OCI-LY7 (cell line): ENCODE results near the gene VASP. TPM values are rescaled to one million over a fixed set of nuclear protein-coding genes. Genes with fewer than 3 reads are reported as not detected.

Source experiments
- BruUV-seq: library from RNA; stranded (reverse); fragments of 400-500 nt; replicated peaks from 2 replicates; lab custom pipeline; 2021; lab: Mats Ljungman, UMichigan
- CTCF ChIA-PET: fragments of 300-600 bp; sonication (Branson Sonifier 250); formaldehyde crosslinking; loops from one replicate; lab custom pipeline; 2022; ENCODE audit warnings: antibody characterized with exemption; ENCODE audit not compliant: unreplicated experiment; lab: Charles Lee
- POLR2A ChIA-PET: fragments of 300-600 bp; sonication (Branson Sonifier 250); formaldehyde crosslinking; loops from one replicate; lab custom pipeline; 2022; ENCODE audit warnings: antibody characterized with exemption; lab: Charles Lee
- DNase-seq: peaks from one replicate; pipeline ENCODE4 v3.0.0-alpha.2; 2015; ENCODE audit warnings: low spot score
- H2AFZ ChIP-seq: fragments of 200-600 bp; sonication (generic), shearing (Covaris generic); 2 replicates; pipeline ENCODE4 v1.6.1; 2014; ENCODE audit warnings: mild to moderate bottlenecking, antibody characterized with exemption, low read length, moderate library complexity
- H3K27ac ChIP-seq: fragments of 200-600 bp; sonication (generic); 2 replicates; pipeline ENCODE4 v1.5.1; 2014; ENCODE audit warnings: mixed run types, low read depth, mild to moderate bottlenecking, moderate library complexity, low read length, inconsistent platforms; ENCODE audit not compliant: poor library complexity, severe bottlenecking
- H3K36me3 ChIP-seq: fragments of 200-600 bp; sonication (generic); 2 replicates; pipeline ENCODE4 v1.6.1; 2014; ENCODE audit warnings: mild to moderate bottlenecking, antibody characterized with exemption, low read length, moderate library complexity, mixed read lengths; ENCODE audit not compliant: insufficient read depth
- H3K4me1 ChIP-seq: fragments of 200-600 bp; sonication (generic); 2 replicates; pipeline ENCODE4 v1.5.1; 2014; ENCODE audit warnings: mild to moderate bottlenecking, low read length; ENCODE audit not compliant: insufficient read depth, poor library complexity, severe bottlenecking
- H3K4me2 ChIP-seq: fragments of 200-600 bp; sonication (generic); 2 replicates; pipeline ENCODE4 v1.6.1; 2014; ENCODE audit warnings: mild to moderate bottlenecking, low read length
- H3K4me3 ChIP-seq: fragments of 200-600 bp; sonication (generic); 2 replicates; pipeline ENCODE4 v1.5.1; 2014; ENCODE audit warnings: mild to moderate bottlenecking, low read depth, low read length; ENCODE audit not compliant: poor library complexity, severe bottlenecking
- H3K79me2 ChIP-seq: fragments of 200-600 bp; sonication (generic); 2 replicates; pipeline ENCODE4 v1.6.1; 2016; ENCODE audit warnings: low read depth, mild to moderate bottlenecking, low read length, moderate library complexity, mixed read lengths; ENCODE audit not compliant: insufficient read depth
- H3K9me2 ChIP-seq: fragments of 200-600 bp; sonication (generic); 2 replicates; pipeline ENCODE4 v1.6.1; 2016; ENCODE audit warnings: mild to moderate bottlenecking, low read length, mixed read lengths; ENCODE audit not compliant: insufficient read depth
- H3K9me3 ChIP-seq: fragments of 200-600 bp; sonication (generic); 2 replicates; pipeline ENCODE4 v1.6.1; 2014; ENCODE audit warnings: mild to moderate bottlenecking, mixed run types, low read length, mixed read lengths
- H4K20me1 ChIP-seq: fragments of 200-600 bp; sonication (generic); 2 replicates; pipeline ENCODE4 v1.6.1; 2014; ENCODE audit warnings: mild to moderate bottlenecking, antibody characterized with exemption, low read length, moderate library complexity, mixed read lengths; ENCODE audit not compliant: insufficient read depth
- CTCF ChIP-seq: fragments of 200-600 bp; sonication (generic); conservative IDR thresholded peaks from 2 replicates; pipeline ENCODE4 v1.5.1; 2014; ENCODE audit warnings: mild to moderate bottlenecking, antibody characterized with exemption, low read length, moderate library complexity, mixed read lengths
- EZH2phosphoT487 ChIP-seq: fragments of 200-600 bp; sonication (generic); IDR thresholded peaks from 2 replicates; pipeline ENCODE4 v1.6.1; 2018; ENCODE audit warnings: low read depth, borderline replicate concordance, mild to moderate bottlenecking, mixed run types, antibody characterized with exemption, low read length, moderate library complexity, mixed read lengths
- intact Hi-C: fragments of 100-400 bp; cut with micrococcal nuclease; formaldehyde crosslinking; loops from one replicate; pipeline ENCODE4 v1.10.0; 2022; ENCODE audit not compliant: unreplicated experiment
- total RNA-seq, 2 experiments: library from RNA; depleted of rRNA in 1 of 2; stranded (reverse); fragments of >200 nt in 1 of 2; shearing (Covaris generic) in 1 of 2; gene quantifications; 2 replicates each; pipeline ENCODE4 v1.2.3, GENCODE V29; 2014 to 2022

VASP gene
- total RNA-seq, 2 experiments from 2014 or later: 39.6 to 62.8 TPM

- POLR2A ChIA-PET: interaction anchor here (0.7 kb wide), 1 partner anchor 29 kb away, joined by 3 read pairs; no protein-coding TSS in a partner anchor
- no peak for DNase-seq
- CTCF ChIA-PET: interaction anchor here (1.0 kb wide), 1 partner anchor 36 kb away, joined by 3 read pairs; no protein-coding TSS in a partner anchor
Measured at GRCh38 chr19:45475537-45476291, 31.6 kb upstream of the VASP start.

GRCh38 chr19:45476304-45476703, 31.0 kb upstream of the VASP start:
- H3K9me3 ChIP-seq: no peaks in the 10 kb centered on the region
- no peak for DNase-seq
- H3K79me2 ChIP-seq: no peaks in the 10 kb centered on the region; the same call in 1 of the 2 replicates
- intact Hi-C loops: no loop called here
- no peaks in the 10 kb centered on the region for H3K36me3 ChIP-seq
- no peaks in the 10 kb centered on the region for H3K9me2 ChIP-seq
- H4K20me1 ChIP-seq: no peaks in the 10 kb centered on the region
- no peak overlapping the region for H3K4me2 ChIP-seq
- H2AFZ ChIP-seq: no peak overlapping the region
- no TSS peak for BruUV-seq
- no peak overlapping the region for H3K4me3 ChIP-seq
- TF ChIP-seq CTCF (no peak), EZH2phosphoT487 (no peak)
- ChIA-PET CTCF (interaction anchor here (0.6 to 1.0 kb wide), 2 partner anchors 36 to 37 kb away, joined by 3 read pairs; no protein-coding TSS in a partner anchor), POLR2A (interaction anchor here (0.6 to 0.7 kb wide), 2 partner anchors 14 to 29 kb away, joined by 3 read pairs; no protein-coding TSS in a partner anchor)
- peaks cover 29% of the 10 kb centered on the region for H3K4me1 ChIP-seq
- H3K27ac ChIP-seq: no peak overlapping the region

More at GRCh38 chr19:45475537-45476291, 31.6 kb upstream of the VASP start:
- Histone ChIP-seq H3K36me3 (no peaks in the 10 kb centered on the region), H3K79me2 (no peaks in the 10 kb centered on the region; the same call in 1 of the 2 replicates), H3K9me2 (no peaks in the 10 kb centered on the region), H3K4me3 (no peak overlapping the region), H2AFZ (no peak overlapping the region), H3K9me3 (no peaks in the 10 kb centered on the region), H4K20me1 (no peaks in the 10 kb centered on the region), H3K4me2 (no peak overlapping the region), H3K4me1 (peaks cover 30% of the 10 kb centered on the region), H3K27ac (no peak overlapping the region)
- TF ChIP-seq EZH2phosphoT487: no peak
- TF ChIP-seq CTCF: no peak
- intact Hi-C loops: no loop called here
- BruUV-seq: no TSS peak

GRCh38 chr19:45477186-45477585, 30.1 kb upstream of the VASP start:
- POLR2A ChIA-PET: interaction anchor here (0.7 to 1.3 kb wide), 2 partner anchors 9 to 25 kb away, joined by 6 read pairs; partner anchors contain the start of gene FOSB
- Histone ChIP-seq H4K20me1 (no peaks in the 10 kb centered on the region), H3K4me2 (peak overlapping the region; percentile 86), H3K4me1 (peaks cover 29% of the 10 kb centered on the region), H3K27ac (peak overlapping the region; percentile 83), H3K9me3 (no peaks in the 10 kb centered on the region), H3K36me3 (no peaks in the 10 kb centered on the region), H3K9me2 (no peaks in the 10 kb centered on the region), H3K4me3 (peak overlapping the region; percentile 71), H3K79me2 (no peaks in the 10 kb centered on the region; the same call in 1 of the 2 replicates), H2AFZ (peak overlapping the region; percentile 29; the same call in 1 of the 2 replicates)
- TF ChIP-seq CTCF: no peak
- no peak for TF ChIP-seq EZH2phosphoT487
- BruUV-seq: no TSS peak
- intact Hi-C loops: no loop called here
- no peak for DNase-seq
- CTCF ChIA-PET: no interaction called here
